Liver (tissue), 9 donors: ENCODE data around the gene NHLRC1. TPM values are rescaled to one million over a fixed set of nuclear protein-coding genes. Genes with fewer than 3 reads are reported as not detected.

Source experiments
- DNase-seq: peaks from one replicate; pipeline ENCODE4 v3.0.0-alpha.2; 2017; ENCODE audit warnings: low spot score
- H3K27ac ChIP-seq, 2 donors: one replicate each; pipeline ENCODE4 v1.7.0; 2013; ENCODE audit warnings: inconsistent platforms in 2 of 2, low read length in 2 of 2, control low read depth in 1 of 2, low read depth in 1 of 2, mild to moderate bottlenecking in 1 of 2
- H3K27me3 ChIP-seq, 4 donors: one replicate each; pipeline versions ENCODE4 v1.6.1 to v1.7.0; 2013; ENCODE audit warnings: low read length in 3 of 4, inconsistent platforms in 1 of 4, mild to moderate bottlenecking in 1 of 4, moderate library complexity in 1 of 4; ENCODE audit not compliant: control insufficient read depth in 4 of 4, insufficient read depth in 4 of 4
- H3K36me3 ChIP-seq, 4 donors: one replicate each; pipeline versions ENCODE4 v1.6.1 to v1.7.0; 2013; ENCODE audit warnings: low read length in 3 of 4, mild to moderate bottlenecking in 3 of 4, low read depth in 1 of 4, moderate library complexity in 1 of 4; ENCODE audit not compliant: control insufficient read depth in 4 of 4, insufficient read depth in 3 of 4
- H3K4me1 ChIP-seq, 4 donors: one replicate each; pipeline versions ENCODE4 v1.6.1 to v1.7.0; 2013; ENCODE audit warnings: low read length in 3 of 4, mild to moderate bottlenecking in 3 of 4, moderate library complexity in 1 of 4; ENCODE audit not compliant: control insufficient read depth in 4 of 4, insufficient read depth in 4 of 4
- H3K4me3 ChIP-seq, 3 donors: one replicate each; pipeline versions ENCODE4 v1.6.1 to v1.7.0; 2013; ENCODE audit warnings: low read length in 3 of 3, control low read depth in 1 of 3, low read depth in 1 of 3, mild to moderate bottlenecking in 1 of 3
- H3K9ac ChIP-seq, 2 donors: one replicate each; pipeline ENCODE4 v1.7.0; 2013; ENCODE audit warnings: low read length in 2 of 2, mild to moderate bottlenecking in 2 of 2, moderate library complexity in 2 of 2, control low read depth in 1 of 2, low read depth in 1 of 2
- H3K9me3 ChIP-seq, 4 donors: one replicate each; pipeline versions ENCODE4 v1.6.1 to v1.7.0; 2013; ENCODE audit warnings: low read length in 3 of 4; ENCODE audit not compliant: control insufficient read depth in 4 of 4
- EGR1 ChIP-seq, 2 donors: IDR thresholded peaks; 2 replicates each; pipeline ENCODE4 v1.6.1; 2016 to 2018; ENCODE audit warnings: antibody characterized with exemption in 2 of 2, low read depth in 2 of 2
- FOXA1 ChIP-seq: IDR thresholded peaks from 2 replicates; pipeline ENCODE4 v1.6.1; 2016; ENCODE audit warnings: antibody characterized with exemption
- GABPA ChIP-seq, 2 donors: IDR thresholded peaks in 1 of 2; conservative IDR thresholded peaks in 1 of 2; 2 replicates each; pipeline ENCODE4 v1.6.1; 2016; ENCODE audit warnings: antibody characterized with exemption in 2 of 2, mild to moderate bottlenecking in 1 of 2, moderate library complexity in 1 of 2
- HNF4A ChIP-seq, 2 donors: conservative IDR thresholded peaks; 2 replicates each; pipeline ENCODE4 v1.6.1; 2016; ENCODE audit warnings: antibody characterized with exemption in 2 of 2, mild to moderate bottlenecking in 2 of 2
- HNF4G ChIP-seq: IDR thresholded peaks from 2 replicates; pipeline ENCODE4 v1.6.1; 2016; ENCODE audit warnings: antibody characterized with exemption
- JUND ChIP-seq, 2 donors: IDR thresholded peaks; 2 replicates each; pipeline ENCODE4 v1.6.1; 2016; ENCODE audit warnings: antibody characterized with exemption in 2 of 2
- NR2F2 ChIP-seq: IDR thresholded peaks from 2 replicates; pipeline ENCODE4 v1.6.1; 2016; ENCODE audit warnings: antibody characterized with exemption
- RAD21 ChIP-seq, 2 donors: IDR thresholded peaks; 2 replicates each; pipeline ENCODE4 v1.6.1; 2016; ENCODE audit warnings: antibody characterized with exemption in 2 of 2, mild to moderate bottlenecking in 2 of 2
- RXRA ChIP-seq, 2 donors: IDR thresholded peaks; 2 replicates each; pipeline ENCODE4 v1.6.1; 2017 to 2018; ENCODE audit warnings: antibody characterized with exemption in 2 of 2, mild to moderate bottlenecking in 1 of 2
- SP1 ChIP-seq: IDR thresholded peaks from 2 replicates; pipeline ENCODE4 v1.6.1; 2018; ENCODE audit warnings: antibody characterized with exemption, mild to moderate bottlenecking
- YY1 ChIP-seq: IDR thresholded peaks from 2 replicates; pipeline ENCODE4 v1.6.1; 2016; ENCODE audit warnings: antibody characterized with exemption, mild to moderate bottlenecking
- WGBS: extraction: QIAGEN DNeasy Blood & Tissue Kit; methylation state at CpG from one replicate; pipeline ENCODE4 v1.1.7; 2013; 5-methylcytosine and 5-hydroxymethylcytosine counted together
- polyA plus RNA-seq, 2 donors: library from polyadenylated mRNA; stranded (reverse) in 1 of 2; unstranded in 1 of 2; fragments of 200-250 nt in 1 of 2; fragments of >200 nt in 1 of 2; fragmentation: Nextera tagmentation in 1 of 2; extraction: Ambion mirVana in 1 of 2; gene quantifications; one replicate each; pipeline versions ENCODE4 v1.2.1 to v1.2.3, GENCODE V29; 2013 to 2015
- total RNA-seq, 2 donors: library from RNA; depleted of rRNA; stranded (reverse); fragments of >200 nt; gene quantifications; one replicate each; pipeline ENCODE4 v1.2.3, GENCODE V29; 2014
- TF ChIP-seq, protein P1 (sequence below): fragments of 150-350 bp; IDR thresholded peaks from 2 replicates; pipeline ENCODE4 v1.5.1; 2017; ENCODE audit warnings: improper control_type of control experiment, low read depth, low read length; ENCODE audit not compliant: missing input control
- TF ChIP-seq, protein P2 (sequence below): IDR thresholded peaks from 2 replicates; pipeline ENCODE4 v1.6.1; 2016; ENCODE audit warnings: antibody characterized with exemption, mild to moderate bottlenecking
- TF ChIP-seq, protein P3 (sequence below): IDR thresholded peaks from 2 replicates; pipeline ENCODE4 v1.6.1; 2016; ENCODE audit warnings: antibody characterized with exemption
- TF ChIP-seq, protein P4 (sequence below): IDR thresholded peaks from 2 replicates; pipeline ENCODE4 v1.6.1; 2016; ENCODE audit warnings: antibody characterized with exemption
- donor health status: healthy.
- donor health status: healthy.
- donor health status: healthy.
- donor health status: healthy.
- donor health status: healthy.

The NHLRC1 gene
- total and polyA plus RNA-seq, 4 donors = 2.1 to 4.4 (median 3.0) TPM

DNA sequence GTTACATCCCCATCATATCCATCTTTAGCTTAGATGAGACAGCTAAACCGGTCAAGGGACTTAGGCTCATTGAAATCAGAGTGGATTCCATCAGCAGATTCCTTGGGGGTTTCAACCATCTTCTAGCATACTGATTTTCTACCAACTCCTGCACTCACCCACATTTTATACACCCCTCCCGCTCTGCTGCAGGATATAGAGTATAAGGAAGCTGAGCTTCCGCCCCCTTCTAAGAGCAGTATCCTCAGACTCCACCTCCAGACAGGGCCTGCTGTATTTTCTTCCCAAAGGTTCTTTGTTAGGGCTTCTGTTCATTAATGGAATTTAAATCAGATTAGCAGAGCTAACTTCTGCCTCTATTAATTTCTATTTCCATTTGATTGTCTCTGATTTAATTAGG, 9.9 kb upstream of the NHLRC1 start:
- no peak overlapping the region for H3K27ac ChIP-seq
- no peak overlapping the region for H3K9ac ChIP-seq
- no peak overlapping the region for H3K4me3 ChIP-seq
- no peaks in the 10 kb centered on the region for H3K9me3 ChIP-seq
- WGBS = 95% methylated on average over 3 of the region's 3 CpGs
- TF ChIP-seq HNF4A (conservative IDR thresholded peaks at IDR 0.05) = no peak
- no peak for TF ChIP-seq NR2F2
- no peak for TF ChIP-seq GABPA (IDR thresholded peaks at IDR 0.05 in 1 of 2, conservative IDR thresholded peaks at IDR 0.05 in 1 of 2)
- TF ChIP-seq YY1 = no peak
- TF ChIP-seq, protein P1, sequence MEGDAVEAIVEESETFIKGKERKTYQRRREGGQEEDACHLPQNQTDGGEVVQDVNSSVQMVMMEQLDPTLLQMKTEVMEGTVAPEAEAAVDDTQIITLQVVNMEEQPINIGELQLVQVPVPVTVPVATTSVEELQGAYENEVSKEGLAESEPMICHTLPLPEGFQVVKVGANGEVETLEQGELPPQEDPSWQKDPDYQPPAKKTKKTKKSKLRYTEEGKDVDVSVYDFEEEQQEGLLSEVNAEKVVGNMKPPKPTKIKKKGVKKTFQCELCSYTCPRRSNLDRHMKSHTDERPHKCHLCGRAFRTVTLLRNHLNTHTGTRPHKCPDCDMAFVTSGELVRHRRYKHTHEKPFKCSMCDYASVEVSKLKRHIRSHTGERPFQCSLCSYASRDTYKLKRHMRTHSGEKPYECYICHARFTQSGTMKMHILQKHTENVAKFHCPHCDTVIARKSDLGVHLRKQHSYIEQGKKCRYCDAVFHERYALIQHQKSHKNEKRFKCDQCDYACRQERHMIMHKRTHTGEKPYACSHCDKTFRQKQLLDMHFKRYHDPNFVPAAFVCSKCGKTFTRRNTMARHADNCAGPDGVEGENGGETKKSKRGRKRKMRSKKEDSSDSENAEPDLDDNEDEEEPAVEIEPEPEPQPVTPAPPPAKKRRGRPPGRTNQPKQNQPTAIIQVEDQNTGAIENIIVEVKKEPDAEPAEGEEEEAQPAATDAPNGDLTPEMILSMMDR = no peak
- no peak for TF ChIP-seq RAD21 (IDR thresholded peaks at IDR 0.05)
- TF ChIP-seq, protein P2, sequence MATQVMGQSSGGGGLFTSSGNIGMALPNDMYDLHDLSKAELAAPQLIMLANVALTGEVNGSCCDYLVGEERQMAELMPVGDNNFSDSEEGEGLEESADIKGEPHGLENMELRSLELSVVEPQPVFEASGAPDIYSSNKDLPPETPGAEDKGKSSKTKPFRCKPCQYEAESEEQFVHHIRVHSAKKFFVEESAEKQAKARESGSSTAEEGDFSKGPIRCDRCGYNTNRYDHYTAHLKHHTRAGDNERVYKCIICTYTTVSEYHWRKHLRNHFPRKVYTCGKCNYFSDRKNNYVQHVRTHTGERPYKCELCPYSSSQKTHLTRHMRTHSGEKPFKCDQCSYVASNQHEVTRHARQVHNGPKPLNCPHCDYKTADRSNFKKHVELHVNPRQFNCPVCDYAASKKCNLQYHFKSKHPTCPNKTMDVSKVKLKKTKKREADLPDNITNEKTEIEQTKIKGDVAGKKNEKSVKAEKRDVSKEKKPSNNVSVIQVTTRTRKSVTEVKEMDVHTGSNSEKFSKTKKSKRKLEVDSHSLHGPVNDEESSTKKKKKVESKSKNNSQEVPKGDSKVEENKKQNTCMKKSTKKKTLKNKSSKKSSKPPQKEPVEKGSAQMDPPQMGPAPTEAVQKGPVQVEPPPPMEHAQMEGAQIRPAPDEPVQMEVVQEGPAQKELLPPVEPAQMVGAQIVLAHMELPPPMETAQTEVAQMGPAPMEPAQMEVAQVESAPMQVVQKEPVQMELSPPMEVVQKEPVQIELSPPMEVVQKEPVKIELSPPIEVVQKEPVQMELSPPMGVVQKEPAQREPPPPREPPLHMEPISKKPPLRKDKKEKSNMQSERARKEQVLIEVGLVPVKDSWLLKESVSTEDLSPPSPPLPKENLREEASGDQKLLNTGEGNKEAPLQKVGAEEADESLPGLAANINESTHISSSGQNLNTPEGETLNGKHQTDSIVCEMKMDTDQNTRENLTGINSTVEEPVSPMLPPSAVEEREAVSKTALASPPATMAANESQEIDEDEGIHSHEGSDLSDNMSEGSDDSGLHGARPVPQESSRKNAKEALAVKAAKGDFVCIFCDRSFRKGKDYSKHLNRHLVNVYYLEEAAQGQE = no peak
- no peak for TF ChIP-seq SP1
- peaks cover 0 to 5% (median 0%) of the 10 kb centered on the region in 4 donors for H3K4me1 ChIP-seq
- no peak for DNase-seq
- H3K27me3 ChIP-seq = no peaks in the 10 kb centered on the region
- H3K36me3 ChIP-seq = peaks cover 12 to 57% (median 37%) of the 10 kb centered on the region in 4 donors

DNA sequence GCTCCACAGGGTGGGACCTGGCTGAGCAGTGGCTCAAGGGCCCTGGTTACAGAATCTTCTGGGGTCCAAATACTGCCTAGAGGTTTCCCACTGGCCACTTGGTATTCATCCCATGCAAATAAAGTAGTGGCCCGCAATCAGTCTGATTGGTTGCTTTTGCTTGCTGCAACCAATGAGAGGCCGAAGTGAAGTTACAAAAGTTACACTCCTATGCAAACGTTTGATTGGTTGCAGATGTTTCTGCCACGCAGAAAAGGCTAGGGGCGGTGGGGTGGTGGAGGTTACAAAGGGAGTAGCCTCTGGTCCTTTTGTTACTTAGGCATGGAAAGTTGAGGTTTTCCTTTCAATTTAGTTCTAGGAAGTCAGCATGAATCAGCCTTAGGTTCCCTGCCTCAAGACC, 3.6 kb upstream of the NHLRC1 start:
- Histone ChIP-seq H3K27ac (no peak overlapping the region), H3K9ac (no peak overlapping the region), H3K36me3 (peaks cover 4 to 17% (median 8%) of the 10 kb centered on the region in 4 donors), H3K4me1 (peaks cover 0 to 12% (median 5%) of the 10 kb centered on the region in 4 donors), H3K9me3 (no peaks in the 10 kb centered on the region), H3K27me3 (no peaks in the 10 kb centered on the region), H3K4me3 (no peak overlapping the region)
- no peak for DNase-seq
- 68% methylated on average over 5 of the region's 5 CpGs for WGBS
- no peak for TF ChIP-seq JUND (IDR thresholded peaks at IDR 0.05)
- TF ChIP-seq EGR1 (IDR thresholded peaks at IDR 0.05; ENCODE audit: low read depth in 2 of 2) = no peak
- TF ChIP-seq, protein P3, sequence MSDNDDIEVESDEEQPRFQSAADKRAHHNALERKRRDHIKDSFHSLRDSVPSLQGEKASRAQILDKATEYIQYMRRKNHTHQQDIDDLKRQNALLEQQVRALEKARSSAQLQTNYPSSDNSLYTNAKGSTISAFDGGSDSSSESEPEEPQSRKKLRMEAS = no peak
- TF ChIP-seq RAD21 (IDR thresholded peaks at IDR 0.05) = no peak
- TF ChIP-seq HNF4A (conservative IDR thresholded peaks at IDR 0.05) = no peak
- TF ChIP-seq, protein P4, sequence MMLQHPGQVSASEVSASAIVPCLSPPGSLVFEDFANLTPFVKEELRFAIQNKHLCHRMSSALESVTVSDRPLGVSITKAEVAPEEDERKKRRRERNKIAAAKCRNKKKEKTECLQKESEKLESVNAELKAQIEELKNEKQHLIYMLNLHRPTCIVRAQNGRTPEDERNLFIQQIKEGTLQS = no peak
- TF ChIP-seq, protein P2 = no peak
- no peak for TF ChIP-seq NR2F2
- no peak for TF ChIP-seq FOXA1
- TF ChIP-seq RXRA (IDR thresholded peaks at IDR 0.05) = no peak
- no peak for TF ChIP-seq HNF4G
